Effector CD4-positive, alpha-beta T cell (primary cell): ENCODE results near the gene FSD2.
"Not testable (repeated sequence)": the region's sequence is repeated elsewhere in the genome, so short reads cannot be mapped to it uniquely, and the experiment has no call there.

ENCODE experiments used
- DNase-seq: peaks from one replicate; pipeline ENCODE4 v3.0.0-alpha.2; 2020

Gene FSD2

DNA sequence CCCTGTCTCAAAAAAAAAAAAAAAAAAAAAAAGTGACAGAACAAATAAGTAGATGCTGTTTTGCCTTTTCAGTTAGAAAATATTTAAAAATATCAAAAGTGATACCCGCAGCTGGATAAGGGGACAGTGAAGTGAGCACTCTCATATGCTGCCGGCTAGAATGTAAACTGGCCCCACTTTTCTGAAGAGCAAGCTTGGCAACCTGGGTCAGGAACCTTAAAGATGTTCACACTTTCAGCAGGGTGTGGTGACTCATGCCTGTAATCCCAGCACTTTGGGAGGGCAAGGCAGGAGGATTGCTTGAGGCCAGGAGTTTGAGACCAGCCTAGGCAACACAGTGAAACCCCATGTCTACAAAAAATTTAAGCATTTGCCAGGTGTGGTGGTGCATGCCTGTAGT is 17.4 kb downstream of the FSD2 start:
- no peak for DNase-seq

GRCh38 chr15:82781349-82781748 is 24.5 kb downstream of the FSD2 start:
- no peak for DNase-seq

GRCh38 chr15:82778755-82779154 is 27.1 kb downstream of the FSD2 start:
- no peak for DNase-seq

DNA sequence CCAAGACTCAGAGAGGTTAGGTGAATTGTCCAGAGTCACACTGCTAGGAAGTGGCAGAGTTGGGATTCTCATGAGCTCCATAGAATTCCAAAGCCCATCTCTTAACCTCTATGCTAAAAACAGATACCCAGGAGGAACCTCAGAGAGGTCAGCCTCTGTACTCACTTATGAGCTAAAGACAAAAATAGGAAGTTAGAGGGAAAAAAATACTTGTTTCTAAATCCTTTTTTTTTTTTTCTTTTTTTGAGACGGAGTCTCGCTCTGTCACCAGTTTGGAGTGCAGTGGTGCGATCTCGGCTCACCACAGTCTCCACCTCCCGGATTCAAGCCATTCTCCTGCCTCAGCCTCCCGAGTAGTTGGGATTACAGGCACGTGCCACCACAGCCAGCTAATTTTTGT is 31.4 kb downstream of the FSD2 start:
- DNase-seq, result no peak

GRCh38 chr15:82771789-82772607 is 33.9 kb downstream of the FSD2 start:
- no peak for DNase-seq

GRCh38 chr15:82768414-82769054 is 37.3 kb downstream of the FSD2 start:
- no peak for DNase-seq

GRCh38 chr15:82767163-82767829 is 38.6 kb downstream of the FSD2 start:
- DNase-seq, result no peak

GRCh38 chr15:82766201-82766600 is 39.7 kb downstream of the FSD2 start:
- DNase-seq, result not testable (repeated sequence)

GRCh38 chr15:82764740-82765139 is 41.1 kb downstream of the FSD2 start:
- DNase-seq, result no peak

- DNase-seq, result no peak
These were observed 41.8 kb downstream of the FSD2 start for GRCh38 chr15:82764117-82764490.

- no peak for DNase-seq
These were observed 42.3 kb downstream of the FSD2 start for GRCh38 chr15:82763361-82764116.

DNA sequence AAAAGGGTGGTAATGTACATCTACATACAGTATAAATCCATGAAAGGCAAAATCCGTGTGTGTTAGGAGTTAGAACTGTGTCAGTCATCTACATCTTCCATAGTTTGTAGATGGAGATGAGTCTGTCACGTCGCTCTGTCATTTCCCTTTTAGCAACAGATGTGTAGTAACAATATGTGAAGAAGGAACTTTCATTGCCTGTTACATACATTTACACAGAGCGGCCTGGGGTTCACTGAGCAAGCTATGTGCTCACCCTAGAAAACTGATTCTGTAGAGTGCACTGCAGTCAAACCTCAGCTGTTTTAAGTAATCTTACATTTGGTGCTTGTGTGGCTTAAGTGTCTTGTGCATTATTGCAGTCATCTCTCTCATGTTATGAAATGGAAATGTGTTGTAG is 54.6 kb downstream of the FSD2 start:
- no peak for DNase-seq

- no peak for DNase-seq
These were observed 55.1 kb downstream of the FSD2 start for GRCh38 chr15:82750831-82751180.

- DNase-seq, result peak; percentile 78
These were observed 55.7 kb downstream of the FSD2 start for GRCh38 chr15:82749951-82750830.

GRCh38 chr15:82748315-82748714 is 57.6 kb downstream of the FSD2 start:
- no peak for DNase-seq

GRCh38 chr15:82743810-82744209 is 62.1 kb downstream of the FSD2 start:
- DNase-seq, result no peak

DNA sequence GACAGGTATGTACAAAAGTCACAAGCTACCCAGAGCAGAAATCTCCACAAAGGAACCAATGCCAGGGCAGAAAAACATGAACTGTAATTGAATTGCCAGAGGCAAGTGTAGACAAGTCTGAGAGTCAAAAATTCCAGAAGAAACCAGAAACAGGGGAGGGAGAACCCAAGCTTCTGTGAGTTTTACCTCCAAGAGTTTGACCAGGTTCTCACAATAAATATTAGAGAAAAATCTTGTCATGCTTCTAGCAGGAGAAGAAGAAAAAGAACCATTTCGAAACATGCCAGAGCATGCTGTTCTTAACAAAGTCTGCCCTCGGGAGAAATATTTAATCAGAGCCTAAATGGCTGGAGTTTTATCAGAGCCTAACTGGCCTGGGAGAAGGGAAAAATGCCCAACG is 63.7 kb downstream of the FSD2 start:
- no peak for DNase-seq

DNA sequence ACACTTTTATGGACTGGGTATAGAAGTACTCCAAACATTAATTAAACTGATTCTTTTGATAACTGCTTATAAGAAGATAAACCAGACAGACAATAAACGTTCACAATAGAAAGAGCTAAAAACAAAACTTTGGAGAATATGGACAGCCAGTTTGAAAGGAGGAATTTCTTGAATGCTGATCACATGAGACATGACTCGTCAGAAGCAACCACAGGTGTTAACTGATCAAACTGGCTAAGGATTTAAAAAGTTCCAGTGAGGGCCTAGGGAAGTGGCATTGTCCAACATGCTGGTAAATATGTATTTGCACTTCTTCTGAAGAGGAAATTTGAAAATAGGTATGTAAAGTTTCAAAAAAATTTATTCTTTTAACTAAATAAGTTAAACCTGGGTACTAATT is 66.8 kb downstream of the FSD2 start:
- DNase-seq, result no peak

DNA sequence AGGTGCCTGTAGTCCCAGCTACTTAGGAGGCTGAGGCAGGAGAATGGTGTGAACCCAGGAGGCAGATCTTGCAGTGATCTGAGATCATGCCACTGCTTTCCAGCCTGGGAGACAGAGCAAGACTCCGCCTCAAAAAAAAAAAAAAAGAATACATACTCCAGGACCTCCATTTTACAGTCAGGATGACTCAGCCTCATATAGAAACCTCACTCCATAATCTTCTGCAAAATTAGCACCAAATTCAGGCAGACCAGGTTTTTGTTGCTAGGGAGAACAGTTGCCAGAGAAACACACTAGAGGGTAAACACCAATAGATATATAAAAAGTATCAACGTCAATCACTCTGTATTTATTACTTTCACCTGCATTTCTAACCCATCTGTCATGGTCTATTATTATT is 67.9 kb downstream of the FSD2 start:
- DNase-seq, result no peak

DNA sequence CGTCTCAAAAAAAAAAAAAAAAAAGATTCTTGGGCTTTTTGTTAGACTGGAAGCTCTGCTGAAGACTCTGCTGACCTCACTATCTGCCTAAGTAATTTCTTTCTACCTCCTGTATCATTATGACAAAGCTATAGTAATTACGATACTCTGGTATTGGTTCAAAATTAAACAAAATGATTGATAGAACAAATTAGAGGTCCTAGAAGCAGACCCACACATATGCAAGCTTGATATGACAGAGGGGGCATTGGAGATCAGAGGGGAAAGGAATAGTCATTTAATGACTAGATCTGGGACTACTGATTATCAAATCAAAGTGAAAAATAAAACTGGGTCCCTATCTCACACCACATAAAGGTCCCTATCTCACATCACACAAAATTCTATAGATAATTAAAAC is 74.3 kb downstream of the FSD2 start:
- no peak for DNase-seq

- DNase-seq, result no peak
These were observed 75.8 kb downstream of the FSD2 start for GRCh38 chr15:82730022-82730530.

- no peak for DNase-seq
These were observed 79.1 kb downstream of the FSD2 start for GRCh38 chr15:82726816-82727215.
